ENCODE data around the gene SNAP29.
"Not testable (repeated sequence)": the region's sequence is repeated elsewhere in the genome, so short reads cannot be mapped to it uniquely, and the experiment has no call there.

The SNAP29 gene

DNA sequence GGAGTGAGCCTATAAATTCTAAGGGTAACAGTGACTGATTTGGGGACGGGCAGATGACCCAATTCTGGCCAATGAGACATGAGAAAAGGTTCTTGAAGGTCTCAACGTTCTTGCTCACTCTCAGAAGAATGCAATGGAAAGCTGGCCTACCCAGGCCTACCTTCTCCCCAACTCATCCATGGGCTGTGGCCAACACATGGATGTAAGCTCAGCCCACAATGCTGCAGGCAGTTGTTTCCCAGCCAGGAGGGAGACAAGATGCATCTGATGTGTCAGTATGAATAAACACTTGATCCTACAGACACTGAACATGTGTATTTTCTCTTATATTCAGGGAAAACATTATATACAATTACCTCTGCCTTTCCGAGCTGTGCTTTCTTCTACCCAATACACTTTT lies 24.6 kb upstream of the SNAP29 start:
- in situ Hi-C loops (cut with MboI; ENCODE audit: low sequenced_read_pairs): no loop called here

DNA sequence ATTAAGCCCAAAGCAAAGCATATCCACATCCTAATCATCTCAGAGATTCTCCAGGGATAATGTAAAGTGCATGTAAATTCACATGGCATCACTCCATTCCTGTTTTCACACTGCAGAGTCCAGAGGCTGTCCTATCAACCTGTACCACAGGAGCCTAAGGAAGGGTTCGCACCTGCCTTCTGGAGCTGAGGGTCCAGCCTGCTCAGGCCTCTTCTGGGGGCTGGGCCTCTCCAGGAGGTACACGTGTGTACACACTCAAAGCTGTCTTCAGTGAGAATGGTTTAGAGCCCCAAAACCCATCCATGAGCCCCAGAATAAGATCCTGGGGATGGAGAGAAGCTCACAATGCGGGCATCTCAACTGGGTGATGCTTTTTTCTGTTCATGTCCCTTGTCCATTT lies 24.1 kb upstream of the SNAP29 start:
- in situ Hi-C loops (cut with MboI; ENCODE audit: low sequenced_read_pairs): no loop called here

- in situ Hi-C loops (cut with MboI; ENCODE audit: low sequenced_read_pairs): no loop called here
Observed at GRCh38 chr22:20836987-20837823, 21.6 kb upstream of the SNAP29 start.

DNA sequence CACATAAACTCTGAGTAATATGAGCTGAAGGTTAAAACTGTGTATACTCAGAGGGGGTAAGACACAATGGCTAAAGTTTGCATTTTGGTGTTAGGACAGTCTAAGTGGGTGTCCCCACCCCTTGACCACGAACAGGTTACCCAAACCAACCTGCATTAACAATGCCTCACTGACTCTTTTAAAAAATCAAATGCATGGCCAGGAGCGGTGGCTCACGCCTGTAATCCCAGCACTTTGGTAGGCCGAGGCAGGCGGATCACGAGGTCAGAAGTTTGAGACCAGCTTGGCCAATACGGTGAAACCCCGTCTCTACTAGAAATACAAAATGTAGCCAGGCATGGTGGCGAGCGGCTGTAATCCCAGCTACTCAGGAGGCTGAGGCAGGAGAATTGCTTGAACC lies 19.5 kb upstream of the SNAP29 start:
- in situ Hi-C loops (cut with MboI; ENCODE audit: low sequenced_read_pairs): not testable (repeated sequence)

DNA sequence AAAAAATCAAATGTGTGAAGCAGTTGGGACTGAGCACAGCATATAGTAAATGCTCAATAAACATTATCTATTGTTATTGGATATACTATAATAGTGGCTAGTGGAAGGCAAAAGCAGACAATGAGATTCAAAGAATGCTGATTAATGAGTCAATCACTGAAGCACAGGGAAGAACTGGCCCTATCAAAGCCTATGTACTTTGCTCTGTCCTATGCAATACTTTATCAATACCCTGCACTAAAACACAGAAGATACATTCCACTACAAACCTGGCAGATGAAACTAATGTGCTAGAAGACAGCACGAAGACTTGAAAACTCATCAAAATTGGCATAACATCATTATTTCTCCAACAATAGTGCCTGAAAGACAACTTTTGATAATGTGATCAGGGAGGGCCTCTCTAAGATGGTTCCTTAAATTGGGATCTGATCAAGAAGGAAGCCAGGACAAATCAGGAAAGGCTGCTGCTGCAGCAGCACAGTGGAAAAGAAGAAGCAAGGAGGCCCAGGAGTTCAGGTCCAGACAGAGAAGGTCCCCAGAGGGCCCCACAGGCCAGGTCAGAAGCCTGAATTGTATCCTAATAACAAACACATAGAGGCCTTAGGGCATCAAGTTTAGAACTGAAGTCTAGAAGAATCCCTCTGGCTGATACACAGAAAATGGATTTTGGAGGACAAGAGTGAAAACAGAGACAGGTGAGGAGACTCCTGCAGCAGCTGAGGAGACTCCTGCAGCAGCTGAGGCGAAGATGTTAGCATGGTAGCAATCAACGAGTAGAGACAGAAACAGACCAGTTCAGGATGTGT lies 18.8 kb upstream of the SNAP29 start:
- in situ Hi-C loops (cut with MboI; ENCODE audit: low sequenced_read_pairs): no loop called here

- in situ Hi-C loops (cut with MboI; ENCODE audit: low sequenced_read_pairs): no loop called here
Observed at GRCh38 chr22:20840646-20841371, 18.0 kb upstream of the SNAP29 start.

- in situ Hi-C loops (cut with MboI; ENCODE audit: low sequenced_read_pairs): no loop called here
Observed at GRCh38 chr22:20843501-20843900, 15.3 kb upstream of the SNAP29 start.

GRCh38 chr22:20844055-20845037 lies 14.5 kb upstream of the SNAP29 start:
- in situ Hi-C loops (cut with MboI; ENCODE audit: low sequenced_read_pairs): no loop called here

DNA sequence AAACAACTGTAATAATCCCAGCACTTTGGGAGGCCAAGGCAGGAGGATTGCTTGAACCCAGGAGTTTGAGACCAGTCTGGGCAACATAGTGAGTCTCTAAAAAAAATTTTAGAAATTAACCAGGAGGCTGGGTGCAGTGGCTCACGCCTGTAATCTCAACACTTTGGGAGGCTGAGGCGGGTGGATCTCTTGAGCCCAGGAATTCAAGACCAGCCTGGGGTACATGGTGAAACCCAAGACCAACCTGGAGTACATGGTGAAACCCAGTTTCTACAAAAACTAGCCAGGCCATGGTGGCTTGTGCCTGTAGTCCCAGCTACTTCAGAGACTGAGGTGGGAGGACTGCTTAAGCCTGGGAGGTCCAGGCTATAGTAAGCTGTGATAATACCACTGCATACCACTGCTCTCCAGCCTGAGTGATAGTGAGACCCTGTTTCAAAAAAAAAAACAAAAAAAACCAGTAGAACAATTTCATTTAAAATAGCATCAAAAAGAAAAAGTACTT lies 11.4 kb upstream of the SNAP29 start:
- in situ Hi-C loops (cut with MboI; ENCODE audit: low sequenced_read_pairs): no loop called here

DNA sequence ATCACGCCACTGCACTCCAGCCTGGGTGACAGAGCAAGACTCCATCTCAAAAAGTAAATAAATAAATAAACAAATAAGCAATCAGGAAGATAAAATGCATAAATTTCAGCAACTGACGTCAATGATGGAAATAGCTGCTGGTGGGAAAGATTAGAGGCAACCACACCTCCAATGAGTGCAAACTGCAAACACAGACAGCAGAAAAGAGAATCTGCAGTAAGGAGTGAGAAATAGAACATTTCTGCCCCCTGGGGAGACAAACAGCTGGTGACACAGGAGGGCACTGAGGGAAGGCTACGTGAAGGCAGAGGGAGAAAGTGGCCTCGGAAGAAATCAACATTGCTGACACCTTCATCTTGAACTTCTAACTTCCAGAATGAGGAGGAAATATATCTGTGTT lies 6.7 kb upstream of the SNAP29 start:
- in situ Hi-C loops (cut with MboI; ENCODE audit: low sequenced_read_pairs): no loop called here

GRCh38 chr22:20852503-20852902 lies 6.3 kb upstream of the SNAP29 start:
- in situ Hi-C loops (cut with MboI; ENCODE audit: low sequenced_read_pairs): no loop called here

DNA sequence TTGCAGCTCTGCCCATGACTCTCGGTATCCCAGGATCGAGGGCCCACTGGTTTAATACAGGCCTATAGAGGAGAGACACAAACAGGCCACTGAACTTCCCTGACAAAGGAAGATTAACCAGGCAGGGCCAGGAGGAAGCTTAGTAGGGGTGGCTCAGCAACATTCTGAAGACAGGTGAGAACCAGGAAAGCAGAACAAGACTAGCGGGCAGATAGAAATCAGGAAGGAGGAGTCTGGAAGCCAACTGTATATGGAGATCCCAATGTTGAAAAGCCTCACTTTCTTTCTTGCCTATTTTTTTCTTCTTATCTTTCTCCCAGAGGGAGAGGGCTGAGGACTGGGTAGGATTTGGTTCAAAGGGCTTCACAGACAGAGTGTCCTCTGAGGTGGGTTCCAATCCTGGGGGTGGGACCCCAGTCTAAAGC lies 5.6 kb upstream of the SNAP29 start:
- in situ Hi-C loops (cut with MboI; ENCODE audit: low sequenced_read_pairs): no loop called here

DNA sequence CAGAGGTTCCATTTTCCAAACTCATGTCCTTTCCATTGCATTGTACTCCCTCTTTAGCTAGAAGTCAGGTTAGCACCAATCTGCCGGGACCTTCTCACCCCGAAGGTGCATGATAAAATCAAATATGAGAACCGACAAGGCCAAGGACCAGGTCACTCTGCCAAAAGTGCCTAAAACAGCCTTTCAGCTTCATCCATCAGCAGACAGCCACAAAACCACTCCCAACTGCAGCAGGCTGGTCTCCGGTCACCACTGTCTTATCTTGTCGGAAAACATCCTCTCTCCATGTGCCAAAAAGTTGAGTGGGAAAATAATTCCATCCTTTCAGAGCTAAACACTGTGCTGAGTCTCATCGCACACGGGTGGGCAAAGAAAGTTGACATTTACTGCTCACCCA lies 1.6 kb upstream of the SNAP29 start:
- in situ Hi-C loops (cut with MboI; ENCODE audit: low sequenced_read_pairs): no loop called here

- in situ Hi-C loops (cut with MboI; ENCODE audit: low sequenced_read_pairs): no loop called here
Observed at GRCh38 chr22:20857838-20858614, 781 bp upstream of the SNAP29 start.

GRCh38 chr22:20859615-20860014 lies 808 bp downstream of the SNAP29 start:
- in situ Hi-C loops (cut with MboI; ENCODE audit: low sequenced_read_pairs): no loop called here

- in situ Hi-C loops (cut with MboI; ENCODE audit: low sequenced_read_pairs): no loop called here
Observed at GRCh38 chr22:20862540-20862939, 3.7 kb downstream of the SNAP29 start.

- in situ Hi-C loops (cut with MboI; ENCODE audit: low sequenced_read_pairs): no loop called here
Observed at GRCh38 chr22:20863366-20863765, 4.6 kb downstream of the SNAP29 start.

DNA sequence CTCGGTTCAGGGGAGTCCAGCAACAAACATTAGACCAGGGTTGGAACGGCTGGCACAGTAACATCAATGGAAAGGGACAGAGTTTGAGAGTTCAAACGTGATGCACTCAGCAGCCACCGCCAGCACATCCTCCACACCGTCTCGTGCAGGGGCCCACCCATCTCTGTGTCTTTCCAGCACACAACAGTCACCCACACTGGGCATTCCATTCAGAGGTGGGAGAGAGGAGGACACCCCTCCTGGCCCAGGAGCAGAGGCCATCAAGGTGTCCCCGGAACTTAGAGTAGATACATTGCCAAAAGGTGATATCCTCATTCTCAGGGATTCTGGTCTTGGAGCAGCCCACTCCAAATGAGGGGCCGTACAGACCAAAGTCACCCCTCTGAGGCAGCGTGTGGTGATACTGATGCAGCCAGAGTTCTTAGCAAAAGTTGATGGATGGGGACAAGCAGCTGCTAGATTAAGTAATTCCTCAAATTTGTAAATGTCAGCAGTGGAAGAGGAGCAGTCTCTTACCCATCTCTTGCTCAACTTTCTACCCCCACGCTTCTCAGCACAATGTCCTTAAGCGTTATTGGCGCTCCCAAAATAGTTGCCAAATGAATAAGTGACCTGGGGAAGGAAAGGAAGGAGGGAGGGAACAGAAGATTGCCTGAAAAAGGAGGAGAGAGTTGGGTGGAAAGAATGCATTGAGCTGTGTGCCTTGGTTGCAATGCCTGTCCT lies 5.5 kb downstream of the SNAP29 start:
- in situ Hi-C loops (cut with MboI; ENCODE audit: low sequenced_read_pairs): no loop called here

DNA sequence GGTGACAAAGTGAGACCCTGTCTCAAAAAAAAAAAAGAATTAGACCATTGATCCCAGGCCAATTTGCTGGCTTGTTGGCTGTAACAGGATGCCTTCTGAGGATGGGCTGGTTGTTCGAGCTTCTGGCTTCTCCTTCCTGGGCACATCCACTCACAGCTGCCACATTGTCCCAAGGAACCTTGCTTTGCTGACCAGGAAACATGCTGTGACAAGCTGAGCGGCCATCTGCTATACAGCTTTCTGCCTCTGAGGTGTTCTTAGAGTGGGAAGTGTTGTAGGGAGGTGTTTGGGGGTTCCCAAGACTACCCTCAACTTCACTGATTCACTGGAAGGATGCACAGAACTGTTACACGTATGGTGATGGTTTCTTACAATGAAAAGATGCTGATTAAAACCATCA lies 6.5 kb downstream of the SNAP29 start:
- in situ Hi-C loops (cut with MboI; ENCODE audit: low sequenced_read_pairs): no loop called here

Measured in HL-60/S4 (cell line).